HCT116 (cell line): ENCODE measurements around the gene KXD1. TPM values are rescaled to one million over a fixed set of nuclear protein-coding genes. Genes with fewer than 3 reads are reported as not detected.

Source experiments
- ATAC-seq: fragments of 200-7000 bp; cut with Tn5 transposase; 2 replicates; pipeline ENCODE4 v1.9.1; 2020; ENCODE audit warnings: mild to moderate bottlenecking, moderate library complexity
- BruUV-seq: library from RNA; stranded (reverse); fragments of 400-500 nt; replicated peaks from 2 replicates; lab custom pipeline; 2021; lab: Mats Ljungman, UMichigan
- CTCF ChIA-PET: fragments of 300-600 bp; sonication (Branson Sonifier 250); formaldehyde crosslinking; loops from one replicate; lab custom pipeline; 2021; ENCODE audit warnings: antibody characterized with exemption; lab: Charles Lee
- POLR2A ChIA-PET: fragments of 300-600, 350-600 bp; sonication (Branson Sonifier 250); formaldehyde crosslinking; loops from one replicate; lab custom pipeline; 2021; ENCODE audit warnings: antibody characterized with exemption; lab: Charles Lee
- RAD21 ChIA-PET, 2 experiments: fragments of 300-600 bp; sonication (Branson Sonifier 250); formaldehyde crosslinking; loops; one replicate each; lab custom pipeline; 2023; ENCODE audit warnings: low total read pairs in 2 of 2; ENCODE audit not compliant: uncharacterized antibody in 2 of 2, unreplicated experiment in 2 of 2, low non-redundant PET in 1 of 2; lab: Charles Lee
- DNase-seq: peaks from one replicate; pipeline ENCODE4 v3.0.0-alpha.2; 2010; ENCODE audit warnings: low read depth, low spot score
- H2AFZ ChIP-seq: fragments of 200-600 bp; shearing (Covaris generic), sonication (generic); 2 replicates; pipeline ENCODE4 v1.6.1; 2017; ENCODE audit warnings: low read depth, mixed run types, mixed read lengths, antibody characterized with exemption, low read length; ENCODE audit not compliant: poor library complexity, severe bottlenecking
- H3K27ac ChIP-seq: 2 replicates; pipeline ENCODE4 v1.5.1; 2012; ENCODE audit warnings: low read depth, low read length
- H3K27me3 ChIP-seq: fragments of 200-600 bp; sonication (generic); 2 replicates; pipeline ENCODE4 v1.6.1; 2016; ENCODE audit warnings: mixed run types, low read length, mixed read lengths; ENCODE audit not compliant: insufficient read depth
- H3K36me3 ChIP-seq, 2 experiments: fragments of 200-500 bp in 1 of 2; fragments of 200-600 bp in 1 of 2; sonication (Bioruptor generic) in 1 of 2; sonication (generic) in 1 of 2; 2 replicates each; pipeline versions ENCODE4 v1.5.1 to v1.6.1; 2014 to 2016; ENCODE audit warnings: low read length in 2 of 2, inconsistent platforms in 1 of 2, mixed read lengths in 1 of 2, mixed run types in 1 of 2; ENCODE audit not compliant: insufficient read depth in 2 of 2, control insufficient read depth in 1 of 2
- H3K4me1 ChIP-seq, 2 experiments: fragments of 200-600 bp in 1 of 2; sonication (generic) in 1 of 2; 2 replicates each; pipeline versions ENCODE4 v1.5.1 to v1.6.1; 2012 to 2017; ENCODE audit warnings: low read length in 2 of 2, inconsistent platforms in 1 of 2, mild to moderate bottlenecking in 1 of 2, mixed read lengths in 1 of 2, mixed run types in 1 of 2, moderate library complexity in 1 of 2; ENCODE audit not compliant: insufficient read depth in 2 of 2, control insufficient read depth in 1 of 2
- H3K4me2 ChIP-seq: fragments of 200-600 bp; sonication (generic); 2 replicates; pipeline ENCODE4 v1.6.1; 2017; ENCODE audit warnings: mixed run types, low read length, mixed read lengths
- H3K4me3 ChIP-seq, 2 experiments: fragments of 200-600 bp in 1 of 2; sonication (generic) in 1 of 2; replicated peaks in 1 of 2; 2 replicates each; pipeline ENCODE4 v1.5.1; 2011 to 2016; ENCODE audit warnings: low read length in 2 of 2, control low read depth in 1 of 2, low read depth in 1 of 2, mild to moderate bottlenecking in 1 of 2, mixed read lengths in 1 of 2, mixed run types in 1 of 2
- H3K79me2 ChIP-seq: fragments of 200-600 bp; sonication (generic); 2 replicates; pipeline ENCODE4 v1.6.1; 2017; ENCODE audit warnings: mild to moderate bottlenecking, mixed run types, low read length, moderate library complexity, mixed read lengths; ENCODE audit not compliant: insufficient read depth
- H3K9ac ChIP-seq: fragments of 200-600 bp; sonication (generic); 2 replicates; pipeline ENCODE4 v1.6.1; 2016; ENCODE audit warnings: low read length, mixed read lengths
- H3K9me2 ChIP-seq: fragments of 200-600 bp; sonication (generic), shearing (Covaris generic); 2 replicates; pipeline ENCODE4 v1.6.1; 2017; ENCODE audit warnings: mixed run types, mild to moderate bottlenecking, moderate library complexity; ENCODE audit not compliant: insufficient read depth
- H3K9me3 ChIP-seq, 2 experiments: fragments of 200-500 bp in 1 of 2; fragments of 200-600 bp in 1 of 2; sonication (Bioruptor generic) in 1 of 2; sonication (generic) in 1 of 2; 2 replicates each; pipeline ENCODE4 v1.6.1; 2014 to 2017; ENCODE audit warnings: low read length in 2 of 2, mixed read lengths in 2 of 2, inconsistent platforms in 1 of 2, low read depth in 1 of 2, mild to moderate bottlenecking in 1 of 2, mixed run types in 1 of 2, moderate library complexity in 1 of 2; ENCODE audit not compliant: control insufficient read depth in 1 of 2, insufficient read depth in 1 of 2
- H4K20me1 ChIP-seq: fragments of 200-600 bp; sonication (generic), shearing (Covaris generic); 2 replicates; pipeline ENCODE4 v1.6.1; 2017; ENCODE audit warnings: mixed run types, mild to moderate bottlenecking, moderate library complexity; ENCODE audit not compliant: insufficient read depth
- ATF3 ChIP-seq: IDR thresholded peaks from 2 replicates; pipeline ENCODE4 v1.6.1; 2012
- CBX3 ChIP-seq: IDR thresholded peaks from 2 replicates; pipeline ENCODE4 v1.6.1; 2012; ENCODE audit warnings: low read depth
- CEBPB ChIP-seq: IDR thresholded peaks from 2 replicates; pipeline ENCODE4 v1.6.1; 2012; ENCODE audit warnings: low read depth
- CTCF ChIP-seq, 3 experiments: fragments of 200-600 bp in 1 of 3; sonication (generic) in 1 of 3; IDR thresholded peaks in 2 of 3; conservative IDR thresholded peaks in 1 of 3; 2 replicates each; pipeline ENCODE4 v1.5.1; 2012 to 2017; ENCODE audit warnings: low read depth in 2 of 3, low read length in 2 of 3, antibody characterized with exemption in 1 of 3, borderline replicate concordance in 1 of 3, control low read depth in 1 of 3, mild to moderate bottlenecking in 1 of 3, mixed read lengths in 1 of 3, mixed run types in 1 of 3, moderate library complexity in 1 of 3; ENCODE audit not compliant: insufficient read depth in 1 of 3
- EZH2 ChIP-seq: fragments of 200-600 bp; sonication (generic); IDR thresholded peaks from 2 replicates; pipeline ENCODE4 v1.6.1; 2017; ENCODE audit warnings: antibody characterized with exemption, mixed run types
- FOSL1 ChIP-seq: IDR thresholded peaks from 2 replicates; pipeline ENCODE4 v1.6.1; 2012; ENCODE audit warnings: low read depth
- JUND ChIP-seq: IDR thresholded peaks from 2 replicates; pipeline ENCODE4 v1.6.1; 2012
- MAX ChIP-seq: IDR thresholded peaks from 2 replicates; pipeline ENCODE4 v1.6.1; 2012
- POLR2A ChIP-seq: IDR thresholded peaks from 2 replicates; pipeline ENCODE4 v1.7.0; 2011; ENCODE audit warnings: borderline replicate concordance; ENCODE audit not compliant: insufficient read depth, insufficient read length; ENCODE audit errors: extremely low read depth
- RAD21 ChIP-seq: IDR thresholded peaks from 2 replicates; pipeline ENCODE4 v1.6.1; 2012; ENCODE audit warnings: low read depth, mild to moderate bottlenecking
- SIN3A ChIP-seq: IDR thresholded peaks from 2 replicates; pipeline ENCODE4 v1.6.1; 2012; ENCODE audit warnings: low read depth
- SP1 ChIP-seq: IDR thresholded peaks from 2 replicates; pipeline ENCODE4 v1.6.1; 2012; ENCODE audit warnings: low read depth
- ZFX ChIP-seq: fragments of 450-650 bp; IDR thresholded peaks from 2 replicates; pipeline ENCODE4 v1.6.1; 2017
- intact Hi-C: fragments of 100-400 bp; cut with micrococcal nuclease; formaldehyde crosslinking; loops from 2 replicates; pipeline ENCODE4 v1.10.0; 2022
- total RNA-seq: library from RNA; stranded (reverse); gene quantifications from one replicate; pipeline ENCODE4 v1.2.1, GENCODE V29; 2021; ENCODE audit not compliant: unreplicated experiment

The KXD1 gene
- total RNA-seq, 1 experiment from 2014 or later, result 139 TPM

DNA sequence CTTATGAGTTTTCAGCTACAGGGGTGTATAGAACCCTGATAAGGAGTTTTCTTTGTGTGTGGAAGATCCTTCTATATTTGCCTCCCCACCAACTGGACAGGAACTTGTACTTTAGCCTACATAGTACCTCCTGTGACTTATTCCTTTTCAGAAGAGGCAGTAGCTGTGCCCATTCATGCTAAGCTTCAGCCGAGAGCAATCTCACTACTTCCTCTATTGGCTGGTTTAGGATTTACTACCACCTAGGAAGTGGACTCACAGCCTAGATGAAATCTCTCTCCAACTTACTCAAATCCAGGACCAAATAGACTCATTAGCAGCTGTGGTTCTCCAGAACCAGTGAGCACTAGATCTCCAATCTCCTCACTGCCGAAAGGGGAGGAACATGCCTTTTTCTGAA, 28.6 kb downstream of the KXD1 start:
- peaks cover 13% of the 10 kb centered on the region; the same call in 1 of the 2 replicates for H3K79me2 ChIP-seq
- no peaks in the 10 kb centered on the region for H4K20me1 ChIP-seq
- intact Hi-C loops, result no loop called here
- TF ChIP-seq SP1, result no peak
- TF ChIP-seq EZH2, result no peak
- no peak for TF ChIP-seq CBX3
- ChIA-PET CTCF (interaction anchor here (2.0 kb wide), 1 partner anchor 15 kb away, joined by 5 read pairs; the partner anchor contains the start of gene UBA52), POLR2A (interaction anchor here (0.9 to 4.3 kb wide), 2 partner anchors 15 to 42 kb away, joined by 3 to 23 read pairs; partner anchors contain the start of gene UBA52), RAD21 (no interaction called here)
- ATAC-seq (no peak), DNase-seq (no peak)
- no peak overlapping the region for H2AFZ ChIP-seq
- H3K27ac ChIP-seq, result no peak overlapping the region
- no peaks in the 10 kb centered on the region for H3K27me3 ChIP-seq
- no TSS peak for BruUV-seq
- H3K36me3 ChIP-seq, result 0 out of 4 replicates have a peak, but pooled peaks cover 0 to 4% of the 10 kb centered on the region in 2 experiments
- H3K4me1 ChIP-seq, result peaks cover 13 to 28% of the 10 kb centered on the region in 2 experiments
- no peaks in the 10 kb centered on the region for H3K9me3 ChIP-seq
- no peaks in the 10 kb centered on the region for H3K9me2 ChIP-seq
- no peak overlapping the region for H3K9ac ChIP-seq
- H3K4me2 ChIP-seq, result no peak overlapping the region
- H3K4me3 ChIP-seq, result no peak overlapping the region

DNA sequence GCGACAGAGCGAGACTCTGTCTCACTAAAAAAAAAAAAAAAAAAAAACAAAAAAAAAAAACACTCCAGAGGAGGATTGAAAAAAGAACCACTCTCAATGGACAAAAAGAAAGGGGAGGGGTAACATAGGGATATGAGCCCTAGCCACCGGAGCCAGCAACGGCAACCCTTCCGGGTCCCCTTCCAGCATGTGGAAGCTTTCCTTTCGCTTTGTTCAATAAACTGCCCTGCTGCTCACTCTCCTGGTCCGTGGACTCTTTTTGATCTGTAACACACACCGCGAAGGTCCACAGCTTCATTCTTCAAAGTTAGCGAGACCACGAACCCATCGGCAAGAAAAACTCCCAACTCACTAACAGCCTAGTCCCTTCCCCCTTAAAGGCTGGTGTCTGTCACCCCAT, 29.9 kb downstream of the KXD1 start:
- Histone ChIP-seq H3K79me2 (peaks cover 13% of the 10 kb centered on the region; the same call in 1 of the 2 replicates), H4K20me1 (no peaks in the 10 kb centered on the region), H3K9me3 (no peaks in the 10 kb centered on the region), H3K4me1 (peaks cover 13 to 28% of the 10 kb centered on the region in 2 experiments), H3K9me2 (no peaks in the 10 kb centered on the region), H3K36me3 (0 out of 4 replicates have a peak, but pooled peaks cover 0 to 4% of the 10 kb centered on the region in 2 experiments), H3K4me2 (peak overlapping the region; percentile 88), H3K27ac (no peak overlapping the region), H3K27me3 (no peaks in the 10 kb centered on the region), H3K4me3 (no peak overlapping the region), H3K9ac (no peak overlapping the region), H2AFZ (no peak overlapping the region)
- no TSS peak for BruUV-seq
- ChIA-PET POLR2A (interaction anchor here (0.6 to 4.3 kb wide), 3 partner anchors 16 to 103 kb away, joined by 3 to 23 read pairs (median 4); partner anchors contain the start of gene UBA52), CTCF (interaction anchor here (0.5 to 7.5 kb wide), 4 partner anchors 16 to 260 kb away, joined by 3 to 39 read pairs (median 4); partner anchors contain the start of gene UBA52), RAD21 (no interaction called here)
- DNase-seq (no peak), ATAC-seq (no peak)
- intact Hi-C loops, result no loop called here
- TF ChIP-seq RAD21 (no peak), ZFX (no peak), MAX (no peak), JUND (no peak), FOSL1 (no peak), ATF3 (no peak), SIN3A (no peak), CEBPB (no peak), POLR2A (no peak), CTCF (IDR thresholded peaks at IDR 0.05 in 2 of 3, conservative IDR thresholded peaks at IDR 0.05 in 1 of 3; ENCODE audit: borderline replicate concordance in 1 of 3, insufficient read depth in 1 of 3, low read depth in 2 of 3, low read length in 2 of 3) (no peak), CBX3 (no peak)
